ENCODE measurements around the gene CSNK2A1.

The CSNK2A1 gene

GRCh38 chr20:438571-439469 lies 104.8 kb downstream of the CSNK2A1 start:
- Histone ChIP-seq H3K4me3 (no peak overlapping the region), H3K9me3 (ENCODE audit: low read depth, low read length) (no peaks in the 10 kb centered on the region), H3K27ac (no peak overlapping the region), H3K9ac (ENCODE audit: insufficient read length) (no peak overlapping the region), H3K36me3 (ENCODE audit: insufficient read depth, low read length) (peaks cover 73% of the 10 kb centered on the region)
- no peak for TF ChIP-seq EZH2 (IDR thresholded peaks at IDR 0.05)
- no peak for TF ChIP-seq FOXP2 (optimal IDR thresholded peaks at IDR 0.05; ENCODE audit: control extremely low read depth, extremely low read length, insufficient read depth)
- TF ChIP-seq POLR2AphosphoS5 (IDR thresholded peaks at IDR 0.05; ENCODE audit: borderline replicate concordance, low read depth, low read length), result no peak
- no peak for DNase-seq (ENCODE audit: low read depth, low spot score)

- TF ChIP-seq FOXP2 (optimal IDR thresholded peaks at IDR 0.05; ENCODE audit: control extremely low read depth, extremely low read length, insufficient read depth) (no peak), POLR2AphosphoS5 (IDR thresholded peaks at IDR 0.05; ENCODE audit: borderline replicate concordance, low read depth, low read length) (no peak), EZH2 (IDR thresholded peaks at IDR 0.05) (no peak)
- no peak for DNase-seq (ENCODE audit: low read depth, low spot score)
- Histone ChIP-seq H3K4me3 (no peak overlapping the region), H3K27ac (no peak overlapping the region), H3K9me3 (ENCODE audit: low read depth, low read length) (no peaks in the 10 kb centered on the region), H3K36me3 (ENCODE audit: insufficient read depth, low read length) (peaks cover 70% of the 10 kb centered on the region), H3K9ac (ENCODE audit: insufficient read length) (no peak overlapping the region)
Measured at GRCh38 chr20:437787-438486, 105.7 kb downstream of the CSNK2A1 start.

- Histone ChIP-seq H3K36me3 (ENCODE audit: insufficient read depth, low read length) (peaks cover 58% of the 10 kb centered on the region), H3K4me3 (no peak overlapping the region), H3K27ac (no peak overlapping the region), H3K9ac (ENCODE audit: insufficient read length) (no peak overlapping the region), H3K9me3 (ENCODE audit: low read depth, low read length) (no peaks in the 10 kb centered on the region)
- no peak for DNase-seq (ENCODE audit: low read depth, low spot score)
- no peak for TF ChIP-seq FOXP2 (optimal IDR thresholded peaks at IDR 0.05; ENCODE audit: control extremely low read depth, extremely low read length, insufficient read depth)
- TF ChIP-seq POLR2AphosphoS5 (IDR thresholded peaks at IDR 0.05; ENCODE audit: borderline replicate concordance, low read depth, low read length), result no peak
- no peak for TF ChIP-seq EZH2 (IDR thresholded peaks at IDR 0.05)
Measured at GRCh38 chr20:436476-436875, 107.1 kb downstream of the CSNK2A1 start.

GRCh38 chr20:435558-435957 lies 108.0 kb downstream of the CSNK2A1 start:
- Histone ChIP-seq H3K4me3 (no peak overlapping the region), H3K36me3 (ENCODE audit: insufficient read depth, low read length) (peaks cover 53% of the 10 kb centered on the region), H3K9me3 (ENCODE audit: low read depth, low read length) (no peaks in the 10 kb centered on the region), H3K9ac (ENCODE audit: insufficient read length) (no peak overlapping the region), H3K27ac (no peak overlapping the region)
- TF ChIP-seq EZH2 (IDR thresholded peaks at IDR 0.05) (no peak), FOXP2 (optimal IDR thresholded peaks at IDR 0.05; ENCODE audit: control extremely low read depth, extremely low read length, insufficient read depth) (no peak), POLR2AphosphoS5 (IDR thresholded peaks at IDR 0.05; ENCODE audit: borderline replicate concordance, low read depth, low read length) (no peak)
- DNase-seq (ENCODE audit: low read depth, low spot score), result no peak

- Histone ChIP-seq H3K9ac (ENCODE audit: insufficient read length) (no peak overlapping the region), H3K9me3 (ENCODE audit: low read depth, low read length) (no peaks in the 10 kb centered on the region), H3K36me3 (ENCODE audit: insufficient read depth, low read length) (peaks cover 46% of the 10 kb centered on the region), H3K4me3 (no peak overlapping the region), H3K27ac (no peak overlapping the region)
- no peak for DNase-seq (ENCODE audit: low read depth, low spot score)
- TF ChIP-seq FOXP2 (optimal IDR thresholded peaks at IDR 0.05; ENCODE audit: control extremely low read depth, extremely low read length, insufficient read depth) (no peak), EZH2 (IDR thresholded peaks at IDR 0.05) (no peak), POLR2AphosphoS5 (IDR thresholded peaks at IDR 0.05; ENCODE audit: borderline replicate concordance, low read depth, low read length) (no peak)
Measured at GRCh38 chr20:434661-435419, 108.8 kb downstream of the CSNK2A1 start.

GRCh38 chr20:434221-434620 lies 109.4 kb downstream of the CSNK2A1 start:
- peaks cover 40% of the 10 kb centered on the region for H3K36me3 ChIP-seq (ENCODE audit: insufficient read depth, low read length)
- H3K4me3 ChIP-seq, result no peak overlapping the region
- no peak overlapping the region for H3K9ac ChIP-seq (ENCODE audit: insufficient read length)
- TF ChIP-seq FOXP2 (optimal IDR thresholded peaks at IDR 0.05; ENCODE audit: control extremely low read depth, extremely low read length, insufficient read depth) (no peak), POLR2AphosphoS5 (IDR thresholded peaks at IDR 0.05; ENCODE audit: borderline replicate concordance, low read depth, low read length) (no peak)
- H3K27ac ChIP-seq, result no peak overlapping the region
- H3K9me3 ChIP-seq (ENCODE audit: low read depth, low read length), result no peaks in the 10 kb centered on the region
- no peak for DNase-seq (ENCODE audit: low read depth, low spot score)

GRCh38 chr20:433300-433975 lies 110.2 kb downstream of the CSNK2A1 start:
- no peak for TF ChIP-seq EZH2 (IDR thresholded peaks at IDR 0.05)
- TF ChIP-seq POLR2AphosphoS5 (IDR thresholded peaks at IDR 0.05; ENCODE audit: borderline replicate concordance, low read depth, low read length), result no peak
- no peak for TF ChIP-seq FOXP2 (optimal IDR thresholded peaks at IDR 0.05; ENCODE audit: control extremely low read depth, extremely low read length, insufficient read depth)
- no peak for DNase-seq (ENCODE audit: low read depth, low spot score)
- Histone ChIP-seq H3K9ac (ENCODE audit: insufficient read length) (no peak overlapping the region), H3K4me3 (no peak overlapping the region), H3K9me3 (ENCODE audit: low read depth, low read length) (no peaks in the 10 kb centered on the region), H3K36me3 (ENCODE audit: insufficient read depth, low read length) (peaks cover 33% of the 10 kb centered on the region), H3K27ac (no peak overlapping the region)

Measured in SK-N-MC (cell line).